NCI-H345 (cell line): ENCODE measurements around the gene STAG1.
"Not testable (repeated sequence)": the region's sequence is repeated elsewhere in the genome, so short reads cannot be mapped to it uniquely, and the experiment has no call there.

Experiments
- DNase-seq: peaks from one replicate; lab custom pipeline; 2025; lab: John Stamatoyannopoulos, UW

Gene STAG1

DNA sequence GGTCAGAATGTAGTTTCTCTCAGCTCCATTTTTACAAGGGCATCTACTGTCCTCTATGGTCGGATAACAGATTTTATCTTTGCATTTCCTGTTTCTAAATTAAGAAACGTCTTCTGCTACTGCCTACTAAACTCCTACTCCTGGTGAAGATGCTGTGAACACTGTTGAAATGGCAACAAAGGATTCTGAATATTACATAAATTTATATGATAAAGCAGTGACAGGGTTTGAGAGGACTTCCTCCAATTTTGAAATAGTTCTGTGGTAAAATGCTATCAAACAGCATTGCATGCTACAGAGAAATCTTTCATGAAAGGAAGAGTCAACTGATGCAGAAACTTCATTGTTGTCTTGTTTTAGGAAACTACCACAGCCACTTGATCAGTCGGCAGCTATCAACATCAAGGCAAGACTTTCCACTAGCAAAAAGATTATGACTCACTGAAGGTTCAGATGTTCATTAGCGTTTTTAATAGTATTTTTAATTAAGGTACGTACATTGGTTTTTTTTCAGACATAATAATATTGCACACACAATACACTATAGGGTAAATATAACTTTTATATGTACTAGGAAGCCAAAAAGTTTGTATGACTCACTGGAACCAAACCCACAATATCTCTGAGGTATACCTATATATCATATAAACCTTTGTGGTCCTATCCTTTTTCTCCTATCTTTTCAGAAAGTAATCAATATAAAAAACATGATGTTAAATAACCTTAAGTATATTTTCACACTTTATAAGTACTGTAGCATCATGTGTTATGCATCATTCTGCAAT, 156.1 kb downstream of the STAG1 start:
- DNase-seq: no peak

GRCh38 chr3:136586580-136586979, 165.6 kb downstream of the STAG1 start:
- DNase-seq: no peak

GRCh38 chr3:136584728-136585127, 167.4 kb downstream of the STAG1 start:
- no peak for DNase-seq

DNA sequence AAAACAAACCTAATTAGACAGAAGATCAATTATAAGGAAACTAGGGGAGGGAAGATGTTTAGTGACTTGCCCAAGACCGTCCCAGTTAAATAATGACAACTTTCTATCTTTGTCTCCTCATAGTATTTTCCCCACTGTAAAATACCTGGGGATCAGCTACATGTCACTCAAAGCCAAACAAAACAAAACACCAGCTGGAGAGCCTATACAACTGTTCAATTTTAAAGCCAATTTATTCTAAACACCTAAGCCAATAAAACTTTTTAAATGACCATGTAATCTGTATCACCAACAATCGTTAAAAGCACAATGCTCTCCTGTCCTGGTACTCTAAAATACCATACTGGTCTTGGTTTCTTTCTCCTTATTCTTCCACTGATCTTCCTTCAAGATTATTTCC, 168.4 kb downstream of the STAG1 start:
- DNase-seq: no peak

DNA sequence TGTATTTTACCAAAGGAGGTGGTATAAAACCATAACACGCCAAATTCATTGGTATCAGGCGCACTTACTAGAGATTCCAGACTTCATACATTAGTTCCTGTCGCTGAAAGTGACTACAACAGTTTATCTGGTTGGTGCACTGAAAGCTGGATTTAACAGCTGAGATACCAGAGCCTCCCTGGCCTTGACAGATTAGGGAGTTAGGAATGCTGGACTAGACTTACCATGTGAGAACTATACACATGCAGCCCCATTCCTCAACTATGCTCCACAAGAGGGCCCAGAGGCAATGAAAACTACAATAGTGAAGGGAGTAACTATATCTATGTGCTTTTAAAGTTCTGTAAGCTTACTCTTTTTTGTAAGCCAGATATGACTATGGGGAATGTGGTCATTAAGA, 174.4 kb downstream of the STAG1 start:
- no peak for DNase-seq

GRCh38 chr3:136576279-136577009, 175.7 kb downstream of the STAG1 start:
- DNase-seq: no peak

- DNase-seq: no peak
Measured at GRCh38 chr3:136567599-136568188, 184.5 kb downstream of the STAG1 start.

DNA sequence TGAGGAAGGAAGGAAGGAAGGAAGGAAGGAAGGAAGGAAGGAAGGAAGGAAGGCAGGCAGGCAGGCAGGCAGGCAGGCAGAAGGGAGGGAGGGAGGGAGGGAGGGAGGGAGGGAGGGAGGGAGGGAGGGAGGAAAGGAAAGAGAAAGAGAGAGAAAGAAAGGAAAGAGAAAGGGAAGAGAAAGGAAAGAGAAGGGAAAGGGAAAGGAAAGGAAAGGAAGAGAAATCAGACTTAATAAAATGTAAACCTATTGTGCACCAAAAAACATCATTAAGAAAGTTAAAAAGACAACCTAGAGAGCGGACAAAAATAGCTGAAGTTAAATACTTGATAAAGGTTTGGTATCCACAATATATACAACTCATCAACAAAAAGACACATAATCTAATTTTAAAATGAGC, 187.2 kb downstream of the STAG1 start:
- not testable (repeated sequence) for DNase-seq

DNA sequence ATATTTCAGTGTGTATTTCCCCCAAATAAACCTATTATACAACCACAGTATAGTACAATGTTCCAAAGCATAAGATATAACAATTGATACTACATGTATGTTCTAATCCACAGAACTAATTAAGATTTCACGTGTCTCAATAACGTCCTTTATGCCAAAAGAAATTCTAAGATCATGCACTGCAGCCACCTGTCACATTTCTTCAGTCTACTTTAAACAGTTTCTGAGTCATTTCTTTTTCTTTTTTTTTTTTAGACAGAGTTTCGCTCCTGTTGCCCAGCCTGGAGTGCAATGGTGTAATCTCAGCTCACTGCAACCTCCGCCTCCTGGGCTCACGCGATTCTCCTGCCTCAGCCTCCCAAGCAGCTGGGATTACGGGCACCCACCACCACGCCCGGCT, 190.2 kb downstream of the STAG1 start:
- no peak for DNase-seq

GRCh38 chr3:136559896-136560295, 192.3 kb downstream of the STAG1 start:
- DNase-seq: no peak

DNA sequence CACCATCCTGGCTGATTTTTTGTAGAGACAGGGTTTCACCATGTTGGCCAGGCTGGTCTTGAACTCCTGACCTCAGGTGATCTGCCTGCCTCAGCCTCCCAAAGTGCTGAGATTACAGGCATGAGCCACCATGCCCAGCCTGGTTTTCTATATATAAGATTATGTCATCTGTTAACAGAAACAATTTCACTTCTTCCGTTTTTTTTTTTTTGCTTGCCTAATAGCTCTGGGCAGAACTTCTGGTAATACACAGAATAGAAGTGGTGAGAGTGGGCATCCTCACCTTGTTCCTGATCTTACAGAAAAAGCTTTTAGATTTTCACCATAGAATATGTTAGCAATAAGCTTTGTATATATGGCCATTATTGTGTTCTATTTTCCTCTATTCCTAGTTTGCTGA, 202.7 kb downstream of the STAG1 start:
- DNase-seq: not testable (repeated sequence)

GRCh38 chr3:136547293-136547692, 204.9 kb downstream of the STAG1 start:
- no peak for DNase-seq

DNA sequence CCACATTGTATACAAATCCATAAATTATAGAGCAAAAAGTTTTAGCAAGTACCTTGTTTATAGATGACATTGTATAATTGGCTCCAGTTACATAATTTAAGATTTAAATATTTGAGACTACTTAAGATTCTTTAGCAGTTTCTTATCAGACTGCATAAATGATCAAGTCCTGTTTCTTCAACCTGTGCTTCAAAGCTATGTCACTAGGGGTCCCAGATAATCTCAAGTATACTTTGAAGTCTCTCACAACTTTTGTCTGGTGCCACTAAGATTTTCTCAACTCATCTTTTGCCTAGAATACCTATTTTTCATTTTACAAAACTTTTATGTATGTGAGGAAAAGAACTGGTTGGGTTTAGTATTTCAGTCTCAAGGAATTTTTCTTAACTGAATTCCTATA, 205.5 kb downstream of the STAG1 start:
- no peak for DNase-seq

DNA sequence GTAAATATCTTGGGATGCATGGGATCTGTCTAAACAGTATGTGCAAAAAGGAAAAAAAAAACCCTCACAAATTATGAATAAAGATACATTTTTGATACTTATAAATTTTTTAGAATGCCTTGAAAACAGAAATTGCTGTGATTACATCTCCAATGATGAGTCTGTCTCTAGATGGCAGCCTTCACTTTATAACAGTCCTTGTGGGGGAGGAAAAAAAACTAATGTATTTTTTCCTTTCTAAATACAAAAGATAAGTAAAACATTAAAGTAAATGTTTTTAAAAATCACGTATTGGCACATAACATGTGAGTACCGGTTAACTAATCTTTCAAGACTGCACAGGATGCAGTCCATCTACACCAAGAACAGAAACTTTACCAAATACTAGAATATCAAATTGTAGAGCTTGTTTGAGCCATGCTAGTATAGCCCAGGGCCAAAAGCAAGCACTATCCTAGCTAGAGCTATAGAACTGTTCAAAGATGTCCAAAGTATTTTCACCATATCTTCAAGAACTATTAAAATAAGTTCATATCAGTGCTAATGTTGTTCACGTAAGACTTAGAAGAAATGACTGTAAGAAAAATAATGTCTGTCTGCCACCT, 206.4 kb downstream of the STAG1 start:
- DNase-seq: no peak

GRCh38 chr3:136544532-136544931, 207.6 kb downstream of the STAG1 start:
- no peak for DNase-seq

DNA sequence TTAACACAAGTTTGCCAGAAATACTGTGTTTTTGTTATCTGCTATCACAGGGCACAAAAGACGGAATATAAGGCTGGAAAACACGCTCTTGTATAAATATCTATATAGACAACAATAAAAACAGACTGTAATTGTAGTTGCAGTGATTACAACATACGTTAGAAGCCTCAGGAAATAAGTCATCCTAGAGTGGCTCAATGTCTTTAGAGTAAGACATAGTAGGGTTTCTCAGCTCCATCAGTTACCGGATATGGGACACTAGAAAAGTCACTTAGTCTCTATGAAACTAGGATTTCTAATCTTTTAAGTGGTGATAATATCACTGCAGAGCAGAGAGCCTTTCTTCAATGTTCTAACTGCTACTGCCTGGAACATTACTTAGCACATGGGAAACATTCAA, 208.8 kb downstream of the STAG1 start:
- DNase-seq: no peak

DNA sequence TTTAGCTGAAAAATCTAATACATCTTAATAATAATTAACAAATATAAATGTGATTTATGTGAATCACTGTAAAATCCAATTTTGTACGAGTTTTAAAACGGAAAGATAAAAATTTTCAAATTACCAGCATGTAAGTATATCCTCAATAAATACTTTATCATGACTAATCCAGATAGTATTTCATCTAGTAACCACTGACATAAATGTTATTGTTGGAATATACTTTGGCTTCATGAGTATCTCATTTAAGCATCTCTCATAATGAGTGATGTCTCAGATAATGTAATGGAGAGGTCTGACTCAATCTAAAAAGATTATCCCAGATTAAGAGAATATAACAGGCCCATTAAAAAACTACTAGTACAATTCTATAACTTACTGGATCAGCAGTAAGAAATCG, 216.3 kb downstream of the STAG1 start:
- DNase-seq: no peak

DNA sequence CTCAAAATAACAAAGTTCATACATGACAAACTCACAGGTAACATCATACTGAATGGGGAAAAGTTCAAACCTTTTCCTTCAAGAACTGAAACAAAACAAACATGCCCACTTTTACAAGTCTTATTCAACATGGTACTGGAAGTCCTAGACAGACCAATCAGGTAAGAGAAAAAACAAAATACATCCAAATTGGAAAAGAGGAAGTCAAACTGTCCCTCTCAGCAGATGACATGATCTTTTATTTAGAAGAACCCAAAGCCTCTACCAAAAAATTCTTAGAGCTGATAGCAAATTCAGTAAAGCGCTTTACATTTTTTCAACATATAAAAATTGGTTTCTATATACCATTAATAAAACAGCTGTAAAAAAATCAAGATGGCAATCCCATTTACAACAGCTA, 219.4 kb downstream of the STAG1 start:
- DNase-seq: no peak

DNA sequence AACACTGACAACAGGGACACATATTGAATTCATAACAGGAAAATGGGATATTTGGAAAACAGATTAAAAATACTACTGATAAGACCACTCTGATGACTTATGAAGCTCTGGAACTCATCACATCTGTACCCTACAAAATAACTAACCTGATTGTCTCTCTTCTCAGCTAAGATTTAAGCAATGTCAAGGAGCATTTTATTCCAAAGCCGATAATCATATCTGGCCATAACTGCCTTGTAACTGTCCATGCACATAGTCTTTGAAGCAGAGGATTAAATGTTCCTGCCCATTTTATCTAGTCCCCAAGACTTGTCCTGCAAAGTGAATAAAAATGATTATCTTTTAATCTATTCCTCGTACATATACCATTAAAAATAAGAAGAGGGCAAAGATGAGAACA, 234.1 kb downstream of the STAG1 start:
- no peak for DNase-seq

DNA sequence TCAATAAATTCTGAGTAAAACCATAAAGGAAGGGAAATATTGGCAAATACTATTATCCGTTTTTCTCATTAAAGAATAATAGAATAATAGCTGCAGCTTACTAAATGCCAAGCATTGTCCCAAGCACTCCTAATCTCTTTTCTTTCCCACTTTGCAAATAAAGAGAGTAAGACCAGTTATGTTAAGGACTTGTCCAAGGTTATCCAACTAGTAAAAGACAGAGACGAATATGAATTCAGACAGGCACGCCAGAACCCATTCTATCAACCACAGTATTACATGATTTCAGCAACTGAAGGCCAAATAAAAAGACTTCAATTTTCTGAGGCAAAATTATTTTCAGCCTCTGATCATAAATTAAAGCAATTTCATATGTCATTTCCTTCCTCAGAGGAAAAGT, 235.5 kb downstream of the STAG1 start:
- no peak for DNase-seq

- no peak for DNase-seq
Measured at GRCh38 chr3:136516095-136516494, 236.1 kb downstream of the STAG1 start.

DNA sequence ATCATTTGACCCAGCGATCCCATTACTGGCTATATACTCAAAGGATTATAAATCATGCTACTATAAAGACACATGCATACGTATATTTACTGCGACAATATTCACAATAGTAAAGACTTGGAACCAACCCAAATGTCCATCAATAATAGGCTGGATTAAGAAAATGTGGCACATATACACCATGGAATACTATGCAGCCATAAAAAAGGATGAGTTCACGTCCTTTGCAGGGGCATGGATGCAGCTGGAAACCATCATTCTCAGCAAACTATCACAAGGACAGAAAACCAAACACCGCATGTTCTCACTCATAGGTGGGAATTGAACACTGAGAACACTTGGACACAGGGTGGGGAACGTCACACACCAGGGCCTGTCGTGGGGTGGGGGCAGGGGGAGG, 237.6 kb downstream of the STAG1 start:
- DNase-seq: not testable (repeated sequence)

DNA sequence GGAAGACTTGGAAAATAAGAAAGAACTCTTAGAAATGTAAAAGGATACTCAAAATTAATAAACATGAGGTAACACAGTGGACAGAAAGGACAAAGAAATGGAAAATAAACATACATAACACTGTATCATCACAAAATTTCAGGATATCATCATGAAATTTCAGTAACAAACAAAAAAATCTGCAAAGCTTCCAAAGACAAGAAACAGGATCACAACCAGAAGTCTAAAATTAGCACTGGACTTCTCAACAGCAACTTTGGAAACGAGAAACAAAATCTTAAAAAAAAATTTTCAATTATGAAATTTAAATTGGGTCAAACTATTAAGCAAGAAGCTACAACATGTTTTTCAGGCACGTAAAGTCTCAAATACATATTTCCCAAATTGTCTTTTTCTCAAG, 238.8 kb downstream of the STAG1 start:
- DNase-seq: no peak
